HCT116 (cell line): ENCODE data around the gene HK1. TPM values are rescaled to one million over a fixed set of nuclear protein-coding genes. Genes with fewer than 3 reads are reported as not detected.

Experiments
- ATAC-seq: fragments of 200-7000 bp; cut with Tn5 transposase; 2 replicates; pipeline ENCODE4 v1.9.1; 2020; ENCODE audit warnings: mild to moderate bottlenecking, moderate library complexity
- BruUV-seq: library from RNA; stranded (reverse); fragments of 400-500 nt; replicated peaks from 2 replicates; lab custom pipeline; 2021; lab: Mats Ljungman, UMichigan
- CTCF ChIA-PET: fragments of 300-600 bp; sonication (Branson Sonifier 250); formaldehyde crosslinking; loops from one replicate; lab custom pipeline; 2021; ENCODE audit warnings: antibody characterized with exemption; lab: Charles Lee
- POLR2A ChIA-PET: fragments of 300-600, 350-600 bp; sonication (Branson Sonifier 250); formaldehyde crosslinking; loops from one replicate; lab custom pipeline; 2021; ENCODE audit warnings: antibody characterized with exemption; lab: Charles Lee
- RAD21 ChIA-PET, 2 experiments: fragments of 300-600 bp; sonication (Branson Sonifier 250); formaldehyde crosslinking; loops; one replicate each; lab custom pipeline; 2023; ENCODE audit warnings: low total read pairs in 2 of 2; ENCODE audit not compliant: uncharacterized antibody in 2 of 2, unreplicated experiment in 2 of 2, low non-redundant PET in 1 of 2; lab: Charles Lee
- DNase-seq: peaks from one replicate; pipeline ENCODE4 v3.0.0-alpha.2; 2010; ENCODE audit warnings: low read depth, low spot score
- H2AFZ ChIP-seq: fragments of 200-600 bp; shearing (Covaris generic), sonication (generic); 2 replicates; pipeline ENCODE4 v1.6.1; 2017; ENCODE audit warnings: low read depth, mixed run types, mixed read lengths, antibody characterized with exemption, low read length; ENCODE audit not compliant: poor library complexity, severe bottlenecking
- H3K27ac ChIP-seq: 2 replicates; pipeline ENCODE4 v1.5.1; 2012; ENCODE audit warnings: low read depth, low read length
- H3K27me3 ChIP-seq: fragments of 200-600 bp; sonication (generic); 2 replicates; pipeline ENCODE4 v1.6.1; 2016; ENCODE audit warnings: mixed run types, low read length, mixed read lengths; ENCODE audit not compliant: insufficient read depth
- H3K36me3 ChIP-seq, 2 experiments: fragments of 200-500 bp in 1 of 2; fragments of 200-600 bp in 1 of 2; sonication (Bioruptor generic) in 1 of 2; sonication (generic) in 1 of 2; 2 replicates each; pipeline versions ENCODE4 v1.5.1 to v1.6.1; 2014 to 2016; ENCODE audit warnings: low read length in 2 of 2, inconsistent platforms in 1 of 2, mixed read lengths in 1 of 2, mixed run types in 1 of 2; ENCODE audit not compliant: insufficient read depth in 2 of 2, control insufficient read depth in 1 of 2
- H3K4me1 ChIP-seq, 2 experiments: fragments of 200-600 bp in 1 of 2; sonication (generic) in 1 of 2; 2 replicates each; pipeline versions ENCODE4 v1.5.1 to v1.6.1; 2012 to 2017; ENCODE audit warnings: low read length in 2 of 2, inconsistent platforms in 1 of 2, mild to moderate bottlenecking in 1 of 2, mixed read lengths in 1 of 2, mixed run types in 1 of 2, moderate library complexity in 1 of 2; ENCODE audit not compliant: insufficient read depth in 2 of 2, control insufficient read depth in 1 of 2
- H3K4me2 ChIP-seq: fragments of 200-600 bp; sonication (generic); 2 replicates; pipeline ENCODE4 v1.6.1; 2017; ENCODE audit warnings: mixed run types, low read length, mixed read lengths
- H3K4me3 ChIP-seq, 2 experiments: fragments of 200-600 bp in 1 of 2; sonication (generic) in 1 of 2; replicated peaks in 1 of 2; 2 replicates each; pipeline ENCODE4 v1.5.1; 2011 to 2016; ENCODE audit warnings: low read length in 2 of 2, control low read depth in 1 of 2, low read depth in 1 of 2, mild to moderate bottlenecking in 1 of 2, mixed read lengths in 1 of 2, mixed run types in 1 of 2
- H3K79me2 ChIP-seq: fragments of 200-600 bp; sonication (generic); 2 replicates; pipeline ENCODE4 v1.6.1; 2017; ENCODE audit warnings: mild to moderate bottlenecking, mixed run types, low read length, moderate library complexity, mixed read lengths; ENCODE audit not compliant: insufficient read depth
- H3K9ac ChIP-seq: fragments of 200-600 bp; sonication (generic); 2 replicates; pipeline ENCODE4 v1.6.1; 2016; ENCODE audit warnings: low read length, mixed read lengths
- H3K9me2 ChIP-seq: fragments of 200-600 bp; sonication (generic), shearing (Covaris generic); 2 replicates; pipeline ENCODE4 v1.6.1; 2017; ENCODE audit warnings: mixed run types, mild to moderate bottlenecking, moderate library complexity; ENCODE audit not compliant: insufficient read depth
- H3K9me3 ChIP-seq, 2 experiments: fragments of 200-500 bp in 1 of 2; fragments of 200-600 bp in 1 of 2; sonication (Bioruptor generic) in 1 of 2; sonication (generic) in 1 of 2; 2 replicates each; pipeline ENCODE4 v1.6.1; 2014 to 2017; ENCODE audit warnings: low read length in 2 of 2, mixed read lengths in 2 of 2, inconsistent platforms in 1 of 2, low read depth in 1 of 2, mild to moderate bottlenecking in 1 of 2, mixed run types in 1 of 2, moderate library complexity in 1 of 2; ENCODE audit not compliant: control insufficient read depth in 1 of 2, insufficient read depth in 1 of 2
- H4K20me1 ChIP-seq: fragments of 200-600 bp; sonication (generic), shearing (Covaris generic); 2 replicates; pipeline ENCODE4 v1.6.1; 2017; ENCODE audit warnings: mixed run types, mild to moderate bottlenecking, moderate library complexity; ENCODE audit not compliant: insufficient read depth
- CBX3 ChIP-seq: IDR thresholded peaks from 2 replicates; pipeline ENCODE4 v1.6.1; 2012; ENCODE audit warnings: low read depth
- CTCF ChIP-seq, 3 experiments: fragments of 200-600 bp in 1 of 3; sonication (generic) in 1 of 3; IDR thresholded peaks in 2 of 3; conservative IDR thresholded peaks in 1 of 3; 2 replicates each; pipeline ENCODE4 v1.5.1; 2012 to 2017; ENCODE audit warnings: low read depth in 2 of 3, low read length in 2 of 3, antibody characterized with exemption in 1 of 3, borderline replicate concordance in 1 of 3, control low read depth in 1 of 3, mild to moderate bottlenecking in 1 of 3, mixed read lengths in 1 of 3, mixed run types in 1 of 3, moderate library complexity in 1 of 3; ENCODE audit not compliant: insufficient read depth in 1 of 3
- FOSL1 ChIP-seq: IDR thresholded peaks from 2 replicates; pipeline ENCODE4 v1.6.1; 2012; ENCODE audit warnings: low read depth
- JUND ChIP-seq: IDR thresholded peaks from 2 replicates; pipeline ENCODE4 v1.6.1; 2012
- MAX ChIP-seq: IDR thresholded peaks from 2 replicates; pipeline ENCODE4 v1.6.1; 2012
- SP1 ChIP-seq: IDR thresholded peaks from 2 replicates; pipeline ENCODE4 v1.6.1; 2012; ENCODE audit warnings: low read depth
- TCF7L2 ChIP-seq: IDR thresholded peaks from 2 replicates; pipeline ENCODE4 v1.7.0; 2011; ENCODE audit warnings: borderline replicate concordance, inconsistent platforms; ENCODE audit not compliant: insufficient read depth, insufficient read length; ENCODE audit errors: extremely low read depth
- intact Hi-C: fragments of 100-400 bp; cut with micrococcal nuclease; formaldehyde crosslinking; loops from 2 replicates; pipeline ENCODE4 v1.10.0; 2022
- total RNA-seq: library from RNA; stranded (reverse); gene quantifications from one replicate; pipeline ENCODE4 v1.2.1, GENCODE V29; 2021; ENCODE audit not compliant: unreplicated experiment

HK1 gene
- total RNA-seq, 1 experiment from 2014 or later: 50.3 TPM

GRCh38 chr10:69230128-69230527 lies 48.2 kb upstream of the HK1 start (continued):
- no peak for TF ChIP-seq CTCF (IDR thresholded peaks at IDR 0.05 in 2 of 3, conservative IDR thresholded peaks at IDR 0.05 in 1 of 3; ENCODE audit: borderline replicate concordance in 1 of 3, insufficient read depth in 1 of 3, low read depth in 2 of 3, low read length in 2 of 3)
- TF ChIP-seq MAX: no peak
- no peak for TF ChIP-seq FOSL1

- Histone ChIP-seq H3K27me3 (no peaks in the 10 kb centered on the region), H2AFZ (peak overlapping the region; percentile 66), H3K9me3 (no peaks in the 10 kb centered on the region), H3K4me1 (peaks cover 16 to 42% of the 10 kb centered on the region in 2 experiments), H3K79me2 (no peaks in the 10 kb centered on the region), H3K4me2 (peak overlapping the region; percentile 69), H3K9ac (peak overlapping the region; percentile 16; the same call in 1 of the 2 replicates), H3K9me2 (no peaks in the 10 kb centered on the region), H3K27ac (no peak overlapping the region), H3K36me3 (no peaks in the 10 kb centered on the region), H4K20me1 (no peaks in the 10 kb centered on the region), H3K4me3 (peak overlapping the region in 1 of 2 experiments; percentile 32; a peak in 2 of 4 replicates)
- RAD21 ChIA-PET: no interaction called here
- TF ChIP-seq MAX (peak; percentile 77), FOSL1 (peak; percentile 47; the same call in 1 of the 2 replicates), JUND (peak; percentile 42), CBX3 (peak; percentile 71), SP1 (peak; percentile 44), TCF7L2 (no peak)
- DNase-seq (peak; percentile 61), ATAC-seq (peak; percentile 96)
- intact Hi-C loops: no loop called here
- BruUV-seq: no TSS peak
- POLR2A ChIA-PET: interaction anchor here (1.0 kb wide), 1 partner anchor 8 kb away, joined by 3 read pairs; no protein-coding TSS in a partner anchor
- CTCF ChIA-PET: interaction anchor here (1.2 to 1.8 kb wide), 2 partner anchors 160 to 176 kb away, joined by 4 to 5 read pairs; no protein-coding TSS in a partner anchor
Measured at GRCh38 chr10:69232252-69232651, 46.0 kb upstream of the HK1 start.
